Measurements from ENCODE around the gene NXN.

DNA sequence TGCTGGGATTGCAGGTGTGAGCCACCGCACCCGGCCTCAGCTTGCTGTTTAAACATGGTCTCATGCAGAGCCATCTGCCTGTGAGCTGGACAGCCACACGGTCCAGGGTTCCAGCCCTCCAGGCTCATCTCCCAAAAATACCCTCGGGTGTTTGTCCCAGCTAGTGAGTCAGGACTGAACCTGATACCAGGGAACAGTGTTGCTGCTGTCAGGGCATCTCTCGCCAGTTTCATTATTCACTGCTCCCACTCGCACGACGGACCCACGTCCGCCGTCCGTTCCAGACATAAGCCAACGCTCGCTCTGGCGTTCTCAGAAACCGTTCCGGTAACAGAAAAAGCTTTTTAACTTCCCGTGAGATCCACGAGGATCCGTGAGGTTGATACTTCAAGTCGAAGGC lies 77.6 kb downstream of the NXN start:
- TF ChIP-seq, protein P1, sequence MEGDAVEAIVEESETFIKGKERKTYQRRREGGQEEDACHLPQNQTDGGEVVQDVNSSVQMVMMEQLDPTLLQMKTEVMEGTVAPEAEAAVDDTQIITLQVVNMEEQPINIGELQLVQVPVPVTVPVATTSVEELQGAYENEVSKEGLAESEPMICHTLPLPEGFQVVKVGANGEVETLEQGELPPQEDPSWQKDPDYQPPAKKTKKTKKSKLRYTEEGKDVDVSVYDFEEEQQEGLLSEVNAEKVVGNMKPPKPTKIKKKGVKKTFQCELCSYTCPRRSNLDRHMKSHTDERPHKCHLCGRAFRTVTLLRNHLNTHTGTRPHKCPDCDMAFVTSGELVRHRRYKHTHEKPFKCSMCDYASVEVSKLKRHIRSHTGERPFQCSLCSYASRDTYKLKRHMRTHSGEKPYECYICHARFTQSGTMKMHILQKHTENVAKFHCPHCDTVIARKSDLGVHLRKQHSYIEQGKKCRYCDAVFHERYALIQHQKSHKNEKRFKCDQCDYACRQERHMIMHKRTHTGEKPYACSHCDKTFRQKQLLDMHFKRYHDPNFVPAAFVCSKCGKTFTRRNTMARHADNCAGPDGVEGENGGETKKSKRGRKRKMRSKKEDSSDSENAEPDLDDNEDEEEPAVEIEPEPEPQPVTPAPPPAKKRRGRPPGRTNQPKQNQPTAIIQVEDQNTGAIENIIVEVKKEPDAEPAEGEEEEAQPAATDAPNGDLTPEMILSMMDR (IDR thresholded peaks at IDR 0.05; ENCODE audit: low read depth, low read length, poor library complexity, severe bottlenecking) = no peak
- TF ChIP-seq EZH2phosphoT487 (IDR thresholded peaks at IDR 0.05; ENCODE audit: borderline replicate concordance, low read length) = no peak
